DOHH2 (cell line): Measurements from ENCODE around the gene PMIS2.
A peak's percentile ranks its signal among the peaks of the same experiment; 100 is the strongest.

Source experiments
- H3F3A ChIP-seq: fragments of 200-600 bp; sonication (generic), shearing (Covaris generic); 2 replicates; pipeline ENCODE4 v1.6.0; 2016; ENCODE audit warnings: antibody characterized with exemption, mild to moderate bottlenecking; ENCODE audit not compliant: control insufficient read depth, insufficient read depth
- H3K27ac ChIP-seq: fragments of 200-600 bp; sonication (generic); 2 replicates; pipeline ENCODE4 v1.5.1; 2014; ENCODE audit warnings: low read depth, mild to moderate bottlenecking, low read length, moderate library complexity
- H3K27me3 ChIP-seq: fragments of 200-600 bp; sonication (generic); 2 replicates; pipeline ENCODE4 v1.6.1; 2014; ENCODE audit warnings: mild to moderate bottlenecking, low read length, mixed read lengths; ENCODE audit not compliant: control insufficient read depth
- H3K36me3 ChIP-seq: fragments of 200-600 bp; sonication (generic); 2 replicates; pipeline ENCODE4 v1.6.1; 2014; ENCODE audit warnings: mild to moderate bottlenecking, low read length, moderate library complexity, mixed read lengths; ENCODE audit not compliant: control insufficient read depth
- H3K4me1 ChIP-seq: fragments of 200-600 bp; sonication (generic); 2 replicates; pipeline ENCODE4 v1.6.1; 2014; ENCODE audit warnings: mild to moderate bottlenecking, low read length, mixed read lengths; ENCODE audit not compliant: control insufficient read depth
- H3K4me2 ChIP-seq: fragments of 200-600 bp; sonication (generic); 2 replicates; pipeline ENCODE4 v1.6.0; 2014; ENCODE audit warnings: mild to moderate bottlenecking, low read length, moderate library complexity
- H3K4me3 ChIP-seq: fragments of 200-600 bp; sonication (generic); 2 replicates; pipeline ENCODE4 v1.5.1; 2014; ENCODE audit warnings: mild to moderate bottlenecking, low read length, mixed read lengths
- H3K79me2 ChIP-seq: fragments of 200-600 bp; sonication (generic); 2 replicates; pipeline ENCODE4 v1.6.1; 2014; ENCODE audit warnings: mild to moderate bottlenecking, low read length, mixed read lengths; ENCODE audit not compliant: control insufficient read depth
- H3K9me2 ChIP-seq: fragments of 200-600 bp; sonication (generic); replicated peaks from 2 replicates; pipeline ENCODE4 v1.6.1; 2014; ENCODE audit warnings: mild to moderate bottlenecking, low read length, mixed read lengths; ENCODE audit not compliant: control insufficient read depth
- H3K9me3 ChIP-seq: fragments of 200-600 bp; sonication (generic); 2 replicates; pipeline ENCODE4 v1.6.1; 2014; ENCODE audit warnings: antibody characterized with exemption, low read length, mixed read lengths; ENCODE audit not compliant: control insufficient read depth, insufficient read depth
- H4K20me1 ChIP-seq: fragments of 200-600 bp; sonication (generic); 2 replicates; pipeline ENCODE4 v1.6.0; 2014; ENCODE audit warnings: low read depth, mild to moderate bottlenecking, antibody characterized with exemption, low read length, moderate library complexity; ENCODE audit not compliant: control insufficient read depth, insufficient read depth
- EZH2phosphoT487 ChIP-seq: fragments of 200-600 bp; sonication (generic); IDR thresholded peaks from 2 replicates; pipeline ENCODE4 v1.6.1; 2017; ENCODE audit warnings: borderline replicate concordance, mild to moderate bottlenecking, antibody characterized with exemption, low read length, moderate library complexity, mixed read lengths
- TF ChIP-seq, protein P1 (sequence below): fragments of 200-600 bp; sonication (generic); IDR thresholded peaks from one replicate; pipeline ENCODE4 v1.5.1; 2014; ENCODE audit warnings: antibody characterized with exemption, mild to moderate bottlenecking, low read depth, low read length; ENCODE audit not compliant: poor library complexity, severe bottlenecking

Gene PMIS2

DNA sequence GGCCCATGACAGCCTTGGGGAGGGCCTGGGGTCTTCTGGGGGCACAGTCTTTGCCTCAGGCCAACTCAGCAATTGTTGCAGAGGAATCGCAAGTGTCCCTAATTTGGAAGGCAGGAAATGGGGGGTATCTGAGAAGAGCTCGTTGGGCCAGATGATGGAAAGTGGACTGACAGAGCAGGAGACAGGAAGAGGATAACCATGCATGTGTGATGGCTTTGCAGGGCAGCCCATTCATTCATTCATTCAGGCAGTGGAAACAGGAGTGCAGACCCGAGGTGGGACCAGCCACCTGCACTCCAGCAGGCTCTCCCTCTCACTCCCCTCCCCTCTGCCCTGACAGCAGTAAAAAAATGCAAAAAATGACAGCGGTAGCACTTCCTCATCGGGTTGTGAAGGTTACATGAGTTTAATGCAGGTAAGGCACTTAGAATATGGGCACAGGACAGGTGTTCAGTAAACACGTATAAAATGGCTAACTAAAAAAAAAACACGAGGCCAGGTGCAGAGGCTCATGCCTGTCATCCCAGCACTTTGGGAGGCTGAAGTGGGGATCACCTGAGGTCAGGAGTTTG, 45.5 kb upstream of the PMIS2 start:
- TF ChIP-seq, protein P1, sequence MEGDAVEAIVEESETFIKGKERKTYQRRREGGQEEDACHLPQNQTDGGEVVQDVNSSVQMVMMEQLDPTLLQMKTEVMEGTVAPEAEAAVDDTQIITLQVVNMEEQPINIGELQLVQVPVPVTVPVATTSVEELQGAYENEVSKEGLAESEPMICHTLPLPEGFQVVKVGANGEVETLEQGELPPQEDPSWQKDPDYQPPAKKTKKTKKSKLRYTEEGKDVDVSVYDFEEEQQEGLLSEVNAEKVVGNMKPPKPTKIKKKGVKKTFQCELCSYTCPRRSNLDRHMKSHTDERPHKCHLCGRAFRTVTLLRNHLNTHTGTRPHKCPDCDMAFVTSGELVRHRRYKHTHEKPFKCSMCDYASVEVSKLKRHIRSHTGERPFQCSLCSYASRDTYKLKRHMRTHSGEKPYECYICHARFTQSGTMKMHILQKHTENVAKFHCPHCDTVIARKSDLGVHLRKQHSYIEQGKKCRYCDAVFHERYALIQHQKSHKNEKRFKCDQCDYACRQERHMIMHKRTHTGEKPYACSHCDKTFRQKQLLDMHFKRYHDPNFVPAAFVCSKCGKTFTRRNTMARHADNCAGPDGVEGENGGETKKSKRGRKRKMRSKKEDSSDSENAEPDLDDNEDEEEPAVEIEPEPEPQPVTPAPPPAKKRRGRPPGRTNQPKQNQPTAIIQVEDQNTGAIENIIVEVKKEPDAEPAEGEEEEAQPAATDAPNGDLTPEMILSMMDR = no peak
- no peak for TF ChIP-seq EZH2phosphoT487
- no peak overlapping the region for H3K27ac ChIP-seq
- 0 out of 2 replicates have a peak overlapping the region, but pooled peaks have one; percentile 22 for H3K4me2 ChIP-seq
- H3K27me3 ChIP-seq = no peaks in the 10 kb centered on the region
- peaks cover 34% of the 10 kb centered on the region for H3K36me3 ChIP-seq
- H3K79me2 ChIP-seq = peaks cover 22% of the 10 kb centered on the region
- no peak overlapping the region for H3K4me3 ChIP-seq
- no peaks in the 10 kb centered on the region for H3F3A ChIP-seq
- H4K20me1 ChIP-seq = no peaks in the 10 kb centered on the region
- no peaks in the 10 kb centered on the region for H3K9me2 ChIP-seq
- no peaks in the 10 kb centered on the region for H3K9me3 ChIP-seq
- H3K4me1 ChIP-seq = peaks cover 25% of the 10 kb centered on the region

DNA sequence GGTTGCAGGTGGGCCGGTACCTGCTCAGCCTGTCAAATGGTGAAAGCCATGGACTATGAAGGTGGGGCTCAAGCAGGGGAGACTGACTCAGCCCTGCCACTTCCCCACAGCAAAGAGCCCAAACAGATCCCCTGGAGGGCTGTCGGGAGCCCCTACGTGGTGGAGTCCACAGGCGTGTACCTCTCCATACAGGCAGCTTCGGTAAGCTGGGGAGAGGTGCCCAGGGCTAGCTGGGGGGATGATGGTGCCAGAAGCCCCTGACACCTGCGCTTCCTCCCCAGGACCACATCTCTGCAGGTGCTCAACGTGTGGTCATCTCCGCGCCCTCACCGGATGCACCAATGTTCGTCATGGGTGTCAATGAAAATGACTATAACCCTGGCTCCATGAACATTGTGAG, 43.8 kb upstream of the PMIS2 start:
- Histone ChIP-seq H3K79me2 (peaks cover 39% of the 10 kb centered on the region), H3K4me2 (no peak overlapping the region), H3K4me3 (no peak overlapping the region), H3K4me1 (peaks cover 34% of the 10 kb centered on the region), H3K9me3 (no peaks in the 10 kb centered on the region), H3K27me3 (no peaks in the 10 kb centered on the region), H3K27ac (no peak overlapping the region), H3K9me2 (no peaks in the 10 kb centered on the region), H4K20me1 (peaks cover 2% of the 10 kb centered on the region; the same call in 1 of the 2 replicates), H3F3A (no peaks in the 10 kb centered on the region), H3K36me3 (peaks cover 37% of the 10 kb centered on the region)
- no peak for TF ChIP-seq EZH2phosphoT487
- TF ChIP-seq, protein P1 = no peak

DNA sequence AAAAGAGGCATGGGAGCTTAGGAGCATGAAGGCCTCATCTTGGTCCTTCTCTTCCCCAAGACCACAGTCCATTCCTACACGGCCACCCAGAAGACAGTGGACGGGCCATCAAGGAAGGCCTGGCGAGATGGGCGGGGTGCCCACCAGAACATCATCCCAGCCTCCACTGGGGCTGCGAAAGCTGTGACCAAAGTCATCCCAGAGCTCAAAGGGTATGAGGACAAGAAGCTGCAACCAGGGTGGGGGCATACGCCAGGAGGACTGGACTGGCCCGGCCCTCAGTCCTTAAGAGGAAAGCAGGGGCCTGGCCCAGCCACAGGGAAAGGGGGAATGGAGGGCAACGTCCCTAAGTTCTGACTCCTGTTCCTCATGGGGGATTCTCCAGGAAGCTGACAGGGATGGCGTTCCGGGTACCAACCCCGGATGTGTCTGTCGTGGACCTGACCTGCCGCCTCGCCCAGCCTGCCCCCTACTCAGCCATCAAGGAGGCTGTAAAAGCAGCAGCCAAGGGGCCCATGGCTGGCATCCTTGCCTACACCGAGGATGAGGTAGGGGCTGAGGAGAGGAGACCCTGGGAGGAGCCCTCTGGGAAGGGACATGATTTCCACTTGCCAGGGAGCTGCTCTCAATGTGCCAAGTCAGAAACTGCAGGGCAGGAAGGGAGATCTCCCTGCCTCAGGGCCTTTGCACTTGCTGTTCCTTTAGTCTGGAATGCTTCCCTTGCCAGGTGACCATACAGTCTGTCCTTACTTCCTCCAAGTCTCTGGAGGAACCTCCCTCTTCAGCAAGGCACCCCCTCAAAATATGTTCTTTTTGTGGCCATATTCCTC, 42.5 kb upstream of the PMIS2 start:
- H3K36me3 ChIP-seq = peaks cover 40% of the 10 kb centered on the region
- H3K9me2 ChIP-seq = no peaks in the 10 kb centered on the region
- TF ChIP-seq EZH2phosphoT487 = no peak
- TF ChIP-seq, protein P1 = no peak
- H3K79me2 ChIP-seq = peaks cover 40% of the 10 kb centered on the region
- peaks cover 34% of the 10 kb centered on the region for H3K4me1 ChIP-seq
- H3K9me3 ChIP-seq = no peaks in the 10 kb centered on the region
- peak overlapping the region; percentile 97 for H3K4me3 ChIP-seq
- H4K20me1 ChIP-seq = peaks cover 2% of the 10 kb centered on the region; the same call in 1 of the 2 replicates
- H3K4me2 ChIP-seq = peak overlapping the region; percentile 91
- H3F3A ChIP-seq = no peaks in the 10 kb centered on the region
- H3K27ac ChIP-seq = no peak overlapping the region
- H3K27me3 ChIP-seq = no peaks in the 10 kb centered on the region
